NCI-H82 treated with DMSO at 0.1 percent for 48 hours (cell line): ENCODE results near the gene RPL13.

Experiments
- DNase-seq: peaks from one replicate; lab custom pipeline; 2025; ENCODE audit not compliant: unreplicated experiment; lab: John Stamatoyannopoulos, UW

Gene RPL13

DNA sequence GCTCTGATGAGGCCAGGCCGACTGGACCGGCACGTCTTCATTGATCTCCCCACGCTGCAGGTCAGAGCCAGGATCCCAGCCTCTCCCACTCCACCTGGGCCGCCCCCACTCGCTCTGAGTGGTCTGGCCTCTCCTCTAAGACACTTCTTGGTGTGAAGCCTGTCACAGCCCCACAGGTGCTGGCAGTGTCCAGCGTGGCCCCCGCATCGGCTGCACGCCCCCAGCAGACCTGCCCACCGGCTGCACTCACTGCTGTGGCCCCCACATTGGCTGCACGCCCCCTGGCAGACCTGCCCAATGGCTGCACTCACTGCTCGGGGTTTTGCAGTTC is 15.8 kb upstream of the RPL13 start:
- DNase-seq: no peak

GRCh38 chr16:89545044-89545830 is 15.2 kb upstream of the RPL13 start:
- DNase-seq: no peak

GRCh38 chr16:89545831-89546574 is 14.5 kb upstream of the RPL13 start:
- DNase-seq: no peak

GRCh38 chr16:89546781-89547180 is 13.7 kb upstream of the RPL13 start:
- DNase-seq: no peak

DNA sequence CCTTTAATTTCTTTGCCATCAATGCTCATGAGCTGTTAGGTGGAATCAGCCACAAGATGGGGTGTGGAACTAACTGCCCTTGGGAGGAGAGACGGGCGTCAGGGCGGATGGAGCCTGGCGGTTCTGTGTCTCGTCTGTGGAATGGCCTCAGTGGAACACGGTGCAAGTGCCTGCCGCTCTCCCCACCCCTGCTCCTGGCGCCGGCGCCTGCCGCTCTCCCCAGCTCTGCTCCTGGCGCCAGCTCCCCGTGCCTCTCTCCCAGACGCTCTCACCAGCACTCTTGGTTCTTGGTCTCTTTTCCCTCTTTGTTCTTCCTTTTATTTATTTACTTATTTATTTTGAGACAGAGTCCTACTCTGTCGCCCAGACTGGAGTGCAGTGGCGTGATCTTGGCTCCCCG is 13.2 kb upstream of the RPL13 start:
- DNase-seq: no peak

DNA sequence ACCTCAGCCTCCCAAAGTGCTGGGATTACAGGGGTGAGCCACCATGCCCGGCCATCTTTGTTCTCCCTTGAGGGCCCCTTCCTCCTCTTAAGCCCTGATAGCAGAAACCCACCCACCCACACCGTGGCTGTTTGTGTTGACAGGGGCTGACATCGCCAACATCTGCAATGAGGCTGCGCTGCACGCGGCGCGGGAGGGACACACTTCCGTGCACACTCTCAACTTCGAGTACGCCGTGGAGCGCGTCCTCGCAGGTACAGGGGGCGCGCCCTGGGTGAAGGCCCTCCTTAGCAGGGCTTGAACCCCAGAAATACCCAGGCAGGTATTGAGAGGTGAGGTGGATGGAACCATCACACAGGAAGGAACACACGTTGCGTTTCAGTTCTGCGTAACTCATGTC is 12.6 kb upstream of the RPL13 start:
- no peak for DNase-seq

DNA sequence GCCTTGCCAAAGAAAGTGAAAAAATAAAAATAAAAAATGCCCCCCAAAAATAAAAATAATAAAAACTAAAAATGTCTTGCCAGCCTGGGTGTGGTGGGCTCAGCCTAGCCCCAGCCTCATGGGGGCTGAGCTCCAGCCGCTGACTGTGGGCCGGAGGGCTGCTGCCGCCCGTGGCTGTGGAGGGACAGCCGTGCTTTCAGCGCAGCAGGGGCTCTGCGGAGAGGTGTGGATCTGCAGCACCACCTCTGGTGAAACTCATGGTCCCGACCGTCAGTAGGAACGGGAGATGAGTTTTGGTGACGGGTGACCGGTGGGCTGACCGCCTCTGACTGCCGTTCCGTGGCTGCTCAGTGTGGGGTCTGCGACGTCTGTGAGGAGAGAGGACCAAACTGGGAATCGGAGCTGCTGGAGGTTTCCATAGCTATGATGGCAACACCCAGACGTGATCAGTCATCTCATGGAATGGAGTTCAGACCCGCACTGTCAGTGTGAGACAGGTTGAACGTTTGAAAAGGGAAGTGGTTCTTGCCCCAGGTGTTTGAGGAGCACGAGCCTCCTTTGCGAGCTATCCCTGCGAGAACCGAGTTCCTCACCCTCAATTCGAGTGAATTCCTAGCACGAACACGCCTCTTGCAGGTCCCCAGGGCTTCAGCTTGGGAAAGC is 12.0 kb upstream of the RPL13 start:
- DNase-seq: no peak

DNA sequence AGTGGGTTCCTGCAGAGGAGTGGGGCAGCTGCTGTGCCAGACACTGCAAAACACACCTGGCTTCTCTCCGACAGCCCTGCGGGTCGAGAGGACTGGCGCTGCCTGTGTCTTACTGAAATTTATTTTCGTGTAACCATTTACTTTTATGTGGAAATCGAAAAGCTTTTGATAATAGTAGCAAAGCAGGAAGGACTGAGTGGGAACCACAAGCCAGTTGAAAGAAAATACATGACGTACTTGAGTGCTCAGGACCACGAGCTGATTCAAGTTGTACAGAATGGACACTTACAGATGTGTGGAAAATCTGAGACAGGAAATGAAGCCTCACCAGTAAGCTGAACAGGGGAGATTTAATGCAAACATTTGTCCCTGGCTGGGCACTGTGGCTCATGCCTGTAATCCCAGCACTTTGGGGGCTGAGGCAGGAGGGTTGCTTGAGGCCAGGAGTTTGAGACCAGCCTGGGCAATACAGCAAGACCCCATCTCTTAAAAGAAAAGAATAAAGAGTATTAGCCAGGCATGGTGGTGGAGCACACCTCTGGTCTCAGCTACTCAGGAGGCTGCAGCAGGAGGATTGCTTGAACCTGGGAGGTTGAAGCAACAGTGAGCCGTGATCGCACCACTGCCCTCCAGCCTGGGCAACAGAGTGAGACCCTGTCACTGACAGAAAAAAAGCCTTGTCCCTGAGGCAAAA is 11.3 kb upstream of the RPL13 start:
- no peak for DNase-seq

- DNase-seq: no peak
Measured at GRCh38 chr16:89550421-89551007, 10.0 kb upstream of the RPL13 start.

DNA sequence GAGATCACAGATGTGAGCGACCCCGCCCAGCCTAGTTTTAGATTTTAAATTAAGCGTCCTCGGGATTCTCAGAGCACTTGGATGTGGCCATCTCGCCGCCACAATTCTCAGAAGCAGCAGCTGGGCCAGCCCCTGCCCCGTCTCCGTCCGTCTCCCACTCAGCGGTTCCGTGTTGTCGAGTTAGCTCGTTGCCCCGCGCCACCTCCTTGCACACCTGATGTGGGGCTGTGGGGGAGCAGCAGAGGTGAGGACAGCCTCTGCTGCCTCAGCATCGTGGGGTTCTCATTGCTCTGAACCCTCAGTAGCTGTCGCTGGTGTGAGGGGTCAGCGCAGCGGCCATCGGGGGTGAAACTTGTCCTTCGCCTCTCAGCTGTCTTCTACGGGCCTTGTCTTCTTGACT is 8.2 kb upstream of the RPL13 start:
- DNase-seq: no peak

DNA sequence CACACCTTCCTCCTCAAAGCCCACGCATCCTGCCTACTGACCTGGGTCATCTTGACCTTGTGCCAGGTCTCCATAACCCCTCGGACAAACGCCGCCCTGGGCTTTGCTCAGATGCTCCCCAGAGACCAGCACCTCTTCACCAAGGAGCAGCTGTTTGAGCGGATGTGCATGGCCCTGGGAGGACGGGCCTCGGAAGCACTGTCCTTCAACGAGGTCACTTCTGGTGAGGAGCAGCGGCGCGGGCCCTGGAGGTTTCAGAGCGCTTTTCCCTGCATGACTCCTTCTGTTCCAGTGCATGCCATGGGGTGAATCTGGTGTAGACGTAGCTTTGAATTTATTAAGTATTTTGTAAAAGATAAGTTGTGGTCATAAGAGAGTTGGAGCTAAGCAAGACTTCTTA is 7.6 kb upstream of the RPL13 start:
- DNase-seq: no peak

DNA sequence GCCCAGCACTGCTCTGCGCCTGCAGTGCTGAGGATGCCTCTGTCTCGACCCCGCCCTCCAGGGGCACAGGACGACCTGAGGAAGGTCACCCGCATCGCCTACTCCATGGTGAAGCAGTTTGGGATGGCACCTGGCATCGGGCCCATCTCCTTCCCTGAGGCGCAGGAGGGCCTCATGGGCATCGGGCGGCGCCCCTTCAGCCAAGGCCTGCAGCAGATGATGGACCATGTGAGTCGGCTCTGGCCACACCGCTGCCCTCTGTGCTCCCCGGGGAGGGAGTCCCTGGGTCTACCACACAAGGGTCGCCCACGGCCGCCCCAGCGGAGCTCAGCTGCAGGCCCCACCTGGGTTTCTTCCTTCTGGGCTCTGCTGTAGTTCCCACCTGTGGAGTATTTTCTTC is 6.7 kb upstream of the RPL13 start:
- no peak for DNase-seq

DNA sequence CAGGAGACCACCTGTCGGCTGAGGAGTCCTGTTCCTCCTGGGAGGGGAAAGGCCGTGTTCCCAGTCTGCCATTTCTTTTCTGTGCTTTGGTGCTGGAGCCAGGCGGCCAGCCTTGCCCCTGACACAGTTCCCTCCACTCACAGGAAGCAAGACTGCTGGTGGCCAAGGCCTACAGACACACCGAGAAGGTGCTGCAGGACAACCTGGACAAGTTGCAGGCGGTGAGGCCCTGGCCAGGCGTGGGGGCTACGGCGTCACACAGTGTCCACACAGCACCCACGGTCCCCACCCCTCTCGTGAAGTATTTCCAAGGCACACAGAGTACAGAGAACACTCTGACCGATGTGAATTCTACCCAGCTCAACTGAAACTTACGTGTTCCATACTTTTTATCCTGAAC is 6.1 kb upstream of the RPL13 start:
- DNase-seq: no peak

DNA sequence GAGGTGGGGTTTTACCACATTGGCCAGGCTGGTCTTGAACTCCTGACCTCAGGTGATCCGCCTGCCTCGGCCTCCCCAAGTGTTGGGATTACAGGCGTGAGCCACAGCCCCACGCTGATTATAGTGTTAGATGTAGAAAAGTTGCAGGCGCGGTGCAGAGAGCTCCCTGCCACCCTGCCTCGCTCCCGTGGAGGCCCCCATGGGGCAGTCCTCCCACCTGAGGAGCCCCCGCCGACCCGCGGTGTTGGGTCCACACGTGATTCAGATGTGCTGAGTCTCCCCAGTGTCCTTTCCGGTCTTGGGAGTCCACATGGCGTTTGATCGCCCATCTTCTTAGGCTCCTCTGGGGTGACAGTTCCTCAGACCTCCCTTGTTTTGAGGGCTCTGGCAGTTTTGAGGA is 5.2 kb upstream of the RPL13 start:
- DNase-seq: no peak

- DNase-seq: no peak
Measured at GRCh38 chr16:89555780-89556179, 4.7 kb upstream of the RPL13 start.

GRCh38 chr16:89556750-89557689 is 3.5 kb upstream of the RPL13 start:
- DNase-seq: peak; percentile 21

DNA sequence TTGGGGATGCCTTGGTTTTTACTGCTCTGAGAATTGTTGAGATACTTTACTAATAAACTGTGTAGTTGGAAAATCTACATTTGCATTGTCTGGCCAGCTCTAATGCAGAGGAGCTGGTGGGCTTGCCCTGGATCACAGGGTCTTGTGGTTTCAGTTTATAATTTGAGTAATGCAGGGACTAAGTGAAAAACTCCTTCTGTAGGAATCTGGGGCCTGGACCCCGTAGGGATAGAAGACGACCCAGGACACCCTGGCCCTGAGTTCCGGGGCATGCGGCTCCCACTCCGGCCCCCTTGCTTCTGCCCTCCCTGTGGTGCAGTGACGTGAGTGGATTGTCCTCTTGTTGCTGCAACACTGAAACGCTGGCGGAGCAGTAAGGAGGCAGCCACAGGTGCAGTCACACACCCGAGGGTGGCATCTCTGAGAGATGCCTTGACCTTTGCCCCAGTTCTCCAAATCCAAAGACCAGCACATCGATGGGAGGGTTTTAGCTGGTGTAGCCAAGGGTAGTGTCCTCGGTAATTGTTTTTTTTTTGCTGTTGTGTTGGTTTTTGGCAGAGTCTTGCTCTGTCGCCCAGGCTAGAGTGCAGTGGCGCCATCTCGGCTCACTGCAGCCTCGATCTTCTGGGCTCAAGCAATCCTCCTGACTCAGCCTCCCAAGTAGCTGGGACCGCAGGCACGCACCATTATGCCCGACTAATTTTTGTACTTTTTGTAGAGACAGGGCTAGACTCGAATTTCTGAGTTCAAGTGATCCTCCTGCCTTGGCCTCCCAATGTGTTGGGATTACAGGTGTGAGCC is 2.6 kb upstream of the RPL13 start:
- DNase-seq: no peak

DNA sequence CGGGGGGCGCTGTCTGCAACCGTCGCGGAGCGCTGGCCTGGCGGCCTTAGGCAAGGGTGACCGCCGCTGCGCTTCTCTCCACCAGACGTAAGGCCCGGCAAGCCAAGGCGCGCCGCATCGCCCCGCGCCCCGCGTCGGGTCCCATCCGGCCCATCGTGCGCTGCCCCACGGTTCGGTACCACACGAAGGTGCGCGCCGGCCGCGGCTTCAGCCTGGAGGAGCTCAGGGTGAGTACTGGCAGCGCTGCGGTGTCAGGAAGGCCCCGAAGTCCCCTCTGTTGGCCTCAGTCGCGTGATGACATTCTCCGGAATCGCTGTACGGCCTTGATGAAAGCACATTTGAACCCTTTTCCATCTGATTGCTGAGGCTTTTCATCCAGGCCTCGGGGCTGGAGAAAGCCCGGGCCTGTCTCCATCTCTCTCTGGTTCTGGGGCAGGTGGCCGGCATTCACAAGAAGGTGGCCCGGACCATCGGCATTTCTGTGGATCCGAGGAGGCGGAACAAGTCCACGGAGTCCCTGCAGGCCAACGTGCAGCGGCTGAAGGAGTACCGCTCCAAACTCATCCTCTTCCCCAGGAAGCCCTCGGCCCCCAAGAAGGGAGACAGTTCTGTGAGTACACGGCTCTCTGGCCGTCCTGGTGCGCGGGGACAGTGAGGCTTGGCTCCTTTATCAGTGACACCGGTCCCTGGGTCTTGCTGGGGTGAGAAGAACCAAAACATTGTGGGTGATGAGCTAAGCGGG is 831 bp downstream of the RPL13 start:
- no peak for DNase-seq
